Measurements from ENCODE around the gene CD1D.

The CD1D gene

GRCh38 chr1:158147401-158147800, 33.3 kb upstream of the CD1D start:
- CTCF ChIA-PET = no interaction called here
- POLR2A ChIA-PET (ENCODE audit: low non-redundant PET) = no interaction called here
- H3K27ac ChIP-seq = peak overlapping the region; percentile 96; the same call in 1 of the 2 replicates
- no peak for TF ChIP-seq CTCF (conservative IDR thresholded peaks at IDR 0.05; ENCODE audit: low read depth)
- DNase-seq (ENCODE audit: low spot score) = no peak

GRCh38 chr1:158147869-158148268, 32.8 kb upstream of the CD1D start:
- POLR2A ChIA-PET (ENCODE audit: low non-redundant PET) = no interaction called here
- peak overlapping the region; percentile 96; the same call in 1 of the 2 replicates for H3K27ac ChIP-seq
- no peak for DNase-seq (ENCODE audit: low spot score)
- TF ChIP-seq CTCF (conservative IDR thresholded peaks at IDR 0.05; ENCODE audit: low read depth) = no peak
- CTCF ChIA-PET = no interaction called here

GRCh38 chr1:158148468-158148867, 32.2 kb upstream of the CD1D start:
- H3K27ac ChIP-seq = no peak overlapping the region
- no peak for DNase-seq (ENCODE audit: low spot score)
- no peak for TF ChIP-seq CTCF (conservative IDR thresholded peaks at IDR 0.05; ENCODE audit: low read depth)
- CTCF ChIA-PET = no interaction called here
- POLR2A ChIA-PET (ENCODE audit: low non-redundant PET) = no interaction called here

- no peak for DNase-seq (ENCODE audit: low spot score)
- CTCF ChIA-PET = interaction anchor here (0.6 kb wide), 1 partner anchor 24 kb away, joined by 4 read pairs; no protein-coding TSS in a partner anchor
- H3K27ac ChIP-seq = peak overlapping the region; percentile 72
These were observed 31.5 kb upstream of the CD1D start for GRCh38 chr1:158149175-158149574.

GRCh38 chr1:158149577-158150269, 31.0 kb upstream of the CD1D start:
- ChIA-PET POLR2A (ENCODE audit: low non-redundant PET) (no interaction called here), CTCF (interaction anchor here (0.6 kb wide), 2 partner anchors 24 to 573 kb away, joined by 4 read pairs; no protein-coding TSS in a partner anchor)
- peak overlapping the region; percentile 72 for H3K27ac ChIP-seq
- no peak for TF ChIP-seq CTCF (conservative IDR thresholded peaks at IDR 0.05; ENCODE audit: low read depth)
- DNase-seq (ENCODE audit: low spot score) = peak; percentile 95

More at GRCh38 chr1:158149175-158149574, 31.5 kb upstream of the CD1D start:
- POLR2A ChIA-PET (ENCODE audit: low non-redundant PET) = no interaction called here
- no peak for TF ChIP-seq CTCF (conservative IDR thresholded peaks at IDR 0.05; ENCODE audit: low read depth)

GRCh38 chr1:158150523-158150922, 30.2 kb upstream of the CD1D start:
- DNase-seq (ENCODE audit: low spot score) = no peak
- CTCF ChIA-PET = interaction anchor here (0.6 kb wide), 1 partner anchor 1023 kb away, joined by 6 read pairs; no protein-coding TSS in a partner anchor
- no peak overlapping the region for H3K27ac ChIP-seq
- POLR2A ChIA-PET (ENCODE audit: low non-redundant PET) = no interaction called here
- TF ChIP-seq CTCF (conservative IDR thresholded peaks at IDR 0.05; ENCODE audit: low read depth) = no peak
